HG03060 (cell line): ENCODE results near the gene C2CD4A.

Source experiments
- ATAC-seq: cut with Tn5 transposase; IDR thresholded peaks from one replicate; pipeline ENCODE4 v1.9.1; 2021; ENCODE audit warnings: low read depth, moderate number of reproducible peaks; ENCODE audit not compliant: unreplicated experiment

Gene C2CD4A

DNA sequence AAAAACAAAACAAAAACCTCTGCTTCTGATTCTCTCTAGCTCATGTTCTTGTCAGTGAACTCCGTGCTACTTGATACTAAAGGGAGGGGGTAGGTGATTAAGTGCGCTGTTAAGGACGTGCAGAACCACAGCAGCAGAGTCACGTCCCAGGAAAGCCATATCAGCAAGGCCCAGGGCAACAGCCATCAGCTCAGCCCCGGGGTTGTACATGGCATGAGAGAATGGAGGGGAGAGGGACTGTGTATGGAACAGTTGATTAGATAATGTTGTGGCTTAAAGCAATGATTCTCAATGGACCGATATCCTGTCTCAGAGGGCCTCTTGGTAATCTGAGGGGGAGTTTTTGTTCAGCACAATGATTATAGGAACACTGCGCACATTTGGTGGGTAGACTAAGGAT is 27.6 kb downstream of the C2CD4A start:
- no peak for ATAC-seq

DNA sequence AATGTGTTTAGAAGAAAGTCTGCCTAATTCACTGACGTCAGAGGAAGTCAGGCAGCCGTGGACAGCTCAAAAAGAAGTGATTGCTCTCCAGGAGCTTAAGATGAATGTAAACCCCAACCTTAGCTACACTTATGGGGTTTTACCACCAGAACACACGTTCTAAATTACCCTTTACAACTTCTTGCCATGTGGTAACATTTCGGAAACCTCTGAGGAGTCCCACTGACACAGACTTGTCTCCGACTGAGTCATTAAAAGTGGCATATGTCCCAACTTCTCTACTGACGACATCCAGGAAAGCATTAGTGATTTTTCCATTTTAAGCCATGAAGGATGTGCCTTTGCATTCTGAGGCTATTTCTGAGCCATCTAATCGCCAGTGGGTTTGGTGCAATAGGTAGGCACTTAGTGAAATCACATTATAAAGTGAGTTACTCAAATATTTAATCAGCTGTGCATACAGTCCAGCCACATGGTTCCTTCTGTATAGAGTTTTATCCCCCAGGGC is 32.4 kb downstream of the C2CD4A start:
- ATAC-seq = no peak

DNA sequence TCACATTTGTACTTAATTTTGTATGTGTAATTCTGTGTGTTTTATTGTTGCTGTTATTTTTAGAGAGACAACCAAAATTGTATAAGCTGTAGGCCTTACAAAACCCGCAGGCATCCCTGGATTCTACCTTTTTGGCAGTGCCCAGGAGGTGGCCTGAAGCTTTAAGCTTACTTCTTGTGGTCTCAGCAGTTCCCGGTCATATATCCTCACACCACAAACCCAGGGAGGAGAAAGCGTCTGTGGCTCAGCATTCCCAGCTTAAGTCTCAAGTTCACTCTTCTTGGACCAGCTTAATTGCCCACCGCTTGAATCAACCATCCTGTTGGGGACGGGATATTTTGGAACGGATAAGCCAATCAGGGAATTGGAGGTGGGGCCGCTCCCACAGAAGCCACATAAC is 36.7 kb downstream of the C2CD4A start:
- no peak for ATAC-seq

DNA sequence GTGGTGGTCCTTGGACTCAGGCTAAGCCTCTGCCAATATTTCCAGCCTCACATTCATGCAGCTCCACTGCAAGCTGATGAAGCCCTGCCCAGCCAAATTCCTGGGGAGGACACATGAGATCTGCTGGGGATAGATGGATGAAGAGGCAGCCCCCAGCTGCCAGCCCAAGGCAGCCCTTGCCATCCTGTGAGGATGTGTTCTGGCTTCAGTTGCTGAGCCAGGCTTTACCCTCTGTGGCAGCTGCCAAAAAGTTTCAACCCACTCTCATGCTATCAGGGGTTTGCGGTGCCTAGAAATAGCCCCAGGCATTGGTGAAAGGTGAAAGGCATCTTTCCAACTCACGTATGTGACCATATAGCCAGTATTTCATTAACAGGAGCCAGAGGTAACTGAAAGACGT is 37.6 kb downstream of the C2CD4A start:
- no peak for ATAC-seq

DNA sequence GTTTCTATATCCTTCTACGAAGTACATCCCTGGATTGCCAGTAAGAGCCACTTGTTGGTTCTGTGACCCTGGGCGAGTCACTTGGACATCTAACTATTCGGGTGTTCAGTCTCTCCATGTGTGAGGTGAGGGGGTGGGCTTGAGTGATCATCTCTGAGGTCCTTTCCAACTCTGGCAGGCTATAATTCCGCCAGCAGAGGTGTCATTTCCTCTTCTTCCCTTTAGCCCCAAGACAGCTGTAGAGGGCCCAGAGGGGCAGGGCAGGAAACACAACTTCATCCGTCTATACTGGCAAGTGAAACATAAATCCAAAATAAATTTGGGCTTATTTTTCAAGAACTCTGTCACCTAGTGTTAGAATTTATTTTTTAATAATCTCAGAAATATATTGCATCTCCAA is 38.1 kb downstream of the C2CD4A start:
- no peak for ATAC-seq

DNA sequence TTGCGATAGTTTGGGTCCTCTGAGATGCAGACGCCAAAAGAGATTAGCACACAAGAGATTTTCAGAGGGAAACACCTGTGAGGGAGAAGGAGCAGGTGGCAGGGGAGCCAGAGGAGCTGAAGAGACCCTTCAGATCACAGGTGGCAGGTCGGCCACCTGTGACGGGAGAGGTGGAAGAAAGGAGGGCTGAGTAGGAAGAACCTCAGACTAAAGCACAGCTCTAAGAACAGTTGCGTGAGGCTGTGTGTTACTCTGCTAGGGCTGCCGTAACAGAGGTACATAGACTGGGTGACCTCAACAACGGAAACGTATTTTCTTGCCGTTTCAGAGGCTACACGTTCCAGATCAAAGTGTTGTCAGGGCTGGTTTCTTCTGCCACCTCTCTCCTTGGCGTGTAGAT is 38.5 kb downstream of the C2CD4A start:
- ATAC-seq = no peak

DNA sequence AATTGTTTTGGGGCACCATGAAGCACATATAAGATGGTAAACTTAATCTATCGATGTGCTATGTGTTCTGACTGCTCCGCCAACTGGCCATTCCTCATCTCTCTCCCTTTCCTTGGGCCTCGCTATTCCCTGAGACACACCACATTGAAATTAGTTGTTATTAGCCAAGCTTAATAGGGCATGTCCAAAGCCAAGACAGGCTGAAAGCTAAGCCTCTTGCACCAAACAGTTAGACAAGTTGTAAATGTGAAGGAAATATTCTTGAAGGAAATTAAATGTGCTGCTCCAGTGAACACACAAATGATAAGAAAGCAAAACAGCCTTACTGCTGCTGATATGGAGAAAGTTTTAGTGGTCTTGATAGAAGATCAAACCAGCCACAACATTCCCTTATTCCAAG is 39.3 kb downstream of the C2CD4A start:
- no peak for ATAC-seq

DNA sequence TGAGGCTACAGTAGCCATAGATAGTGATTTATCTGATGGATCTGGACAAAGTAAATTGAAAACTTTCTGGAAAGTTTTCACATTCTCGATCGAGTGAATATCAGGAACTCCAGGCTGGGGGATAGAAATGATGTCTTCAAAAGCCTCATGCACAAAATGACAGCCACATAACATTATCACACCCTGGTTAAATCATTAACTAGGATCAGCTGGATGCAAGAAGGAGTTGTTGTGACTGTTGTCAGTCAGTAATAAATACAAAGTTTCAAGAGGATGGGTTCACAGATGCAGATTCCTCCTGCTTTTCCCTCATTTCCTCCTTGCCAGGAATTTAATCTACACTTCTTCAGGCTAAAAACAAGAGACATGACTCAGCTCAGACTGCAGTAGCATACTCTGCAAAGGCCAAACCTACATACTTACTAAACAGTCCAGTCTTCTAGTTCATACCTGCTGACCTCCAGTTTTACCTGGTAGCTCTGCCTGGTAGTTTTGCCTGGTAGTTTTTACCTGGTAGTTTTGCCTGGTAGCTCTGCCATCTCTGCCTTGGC is 40.9 kb downstream of the C2CD4A start:
- ATAC-seq = no peak

DNA sequence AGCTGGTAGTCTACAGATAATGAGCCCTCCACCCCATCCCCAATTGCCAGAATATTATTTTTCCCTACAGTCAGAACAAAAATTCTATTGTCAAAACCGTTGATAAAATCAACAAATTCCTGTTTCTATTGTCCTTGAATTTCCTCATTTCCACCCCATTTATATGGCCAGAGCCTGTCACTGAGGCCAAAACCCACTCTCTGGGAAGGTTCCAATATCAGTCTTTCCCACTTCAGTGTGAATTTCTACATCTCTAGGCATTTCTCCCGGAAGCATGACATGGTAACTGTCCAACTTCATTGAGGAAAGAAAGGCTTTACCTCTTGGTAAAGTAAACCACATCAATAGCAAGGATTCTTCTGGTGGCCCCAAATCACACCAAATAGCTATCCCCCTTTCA is 41.6 kb downstream of the C2CD4A start:
- no peak for ATAC-seq

DNA sequence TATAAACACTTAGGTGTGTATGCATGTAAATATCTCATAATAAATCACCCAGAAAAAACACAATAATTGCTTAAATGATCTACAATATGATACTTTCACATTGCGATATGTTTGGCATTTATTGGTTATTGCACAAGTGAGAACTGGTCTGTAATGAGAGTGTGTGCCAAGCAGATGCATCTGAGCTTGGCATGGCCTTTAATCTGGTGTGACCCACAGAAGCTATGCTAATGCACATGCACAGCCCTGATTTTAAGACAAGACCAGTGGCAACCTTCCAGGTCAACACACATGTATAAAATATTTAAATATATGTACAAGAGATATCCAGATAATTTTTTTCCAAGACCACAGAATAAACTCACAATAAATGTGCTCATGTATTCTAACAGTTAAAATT is 42.7 kb downstream of the C2CD4A start:
- ATAC-seq = no peak

DNA sequence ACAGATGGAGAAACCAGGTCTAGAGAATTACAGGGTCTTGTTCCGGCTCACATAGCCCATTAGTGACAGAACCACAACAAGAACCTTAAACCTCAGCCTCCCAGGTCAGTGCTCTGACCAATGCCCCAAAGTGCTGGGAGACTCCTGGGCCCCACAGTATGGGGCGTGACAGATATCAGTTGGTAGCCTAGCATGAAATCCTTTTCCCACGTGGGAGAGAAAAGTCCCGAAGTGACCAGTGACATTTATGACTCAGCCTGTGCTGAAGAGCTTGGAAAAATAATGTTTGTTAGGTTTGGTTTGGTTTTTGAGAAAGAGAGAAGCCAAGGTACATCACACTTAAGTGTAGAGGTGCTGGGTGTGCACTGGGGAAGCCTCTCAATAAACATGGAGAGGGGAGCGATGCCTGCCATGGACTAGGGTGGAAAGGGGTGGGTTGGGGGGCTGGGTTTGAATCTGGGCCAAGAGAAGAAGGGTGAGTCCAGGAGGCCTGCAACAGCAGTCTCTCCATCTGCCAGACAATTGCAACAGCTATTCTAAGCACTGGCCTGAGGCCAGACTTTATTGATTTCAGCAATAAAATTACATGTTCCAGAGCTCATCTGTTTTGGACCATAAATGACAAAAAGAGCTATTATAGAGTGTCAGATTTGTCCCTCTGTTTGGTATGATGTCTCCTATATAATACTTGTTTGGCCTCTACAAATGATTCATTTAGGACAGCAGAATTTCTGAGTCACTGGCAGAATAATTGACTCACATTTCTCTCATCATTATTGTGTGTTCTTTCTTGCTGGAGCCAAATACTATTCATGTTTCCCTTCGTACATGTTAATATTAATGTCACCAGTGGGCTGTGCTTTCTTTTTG is 43.4 kb downstream of the C2CD4A start:
- no peak for ATAC-seq

DNA sequence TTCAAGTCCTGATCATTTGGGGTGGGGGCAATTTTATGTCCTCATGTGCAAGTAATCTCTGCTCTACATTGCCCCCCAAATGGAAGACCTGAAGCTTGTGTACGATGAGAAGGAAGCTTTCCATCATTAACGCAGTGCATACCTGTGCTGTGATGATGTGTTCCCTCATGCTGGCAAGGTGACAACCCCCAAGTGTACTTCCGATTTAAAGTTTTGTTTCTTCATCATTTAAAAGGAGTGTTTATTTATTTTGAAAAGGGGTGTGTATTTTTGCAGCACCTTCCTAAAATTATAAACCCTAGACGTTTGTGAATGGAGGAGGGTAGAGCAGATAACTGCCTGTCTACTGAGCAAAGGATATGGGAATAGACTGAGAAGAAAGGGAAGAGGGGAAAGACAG is 45.3 kb downstream of the C2CD4A start:
- no peak for ATAC-seq

DNA sequence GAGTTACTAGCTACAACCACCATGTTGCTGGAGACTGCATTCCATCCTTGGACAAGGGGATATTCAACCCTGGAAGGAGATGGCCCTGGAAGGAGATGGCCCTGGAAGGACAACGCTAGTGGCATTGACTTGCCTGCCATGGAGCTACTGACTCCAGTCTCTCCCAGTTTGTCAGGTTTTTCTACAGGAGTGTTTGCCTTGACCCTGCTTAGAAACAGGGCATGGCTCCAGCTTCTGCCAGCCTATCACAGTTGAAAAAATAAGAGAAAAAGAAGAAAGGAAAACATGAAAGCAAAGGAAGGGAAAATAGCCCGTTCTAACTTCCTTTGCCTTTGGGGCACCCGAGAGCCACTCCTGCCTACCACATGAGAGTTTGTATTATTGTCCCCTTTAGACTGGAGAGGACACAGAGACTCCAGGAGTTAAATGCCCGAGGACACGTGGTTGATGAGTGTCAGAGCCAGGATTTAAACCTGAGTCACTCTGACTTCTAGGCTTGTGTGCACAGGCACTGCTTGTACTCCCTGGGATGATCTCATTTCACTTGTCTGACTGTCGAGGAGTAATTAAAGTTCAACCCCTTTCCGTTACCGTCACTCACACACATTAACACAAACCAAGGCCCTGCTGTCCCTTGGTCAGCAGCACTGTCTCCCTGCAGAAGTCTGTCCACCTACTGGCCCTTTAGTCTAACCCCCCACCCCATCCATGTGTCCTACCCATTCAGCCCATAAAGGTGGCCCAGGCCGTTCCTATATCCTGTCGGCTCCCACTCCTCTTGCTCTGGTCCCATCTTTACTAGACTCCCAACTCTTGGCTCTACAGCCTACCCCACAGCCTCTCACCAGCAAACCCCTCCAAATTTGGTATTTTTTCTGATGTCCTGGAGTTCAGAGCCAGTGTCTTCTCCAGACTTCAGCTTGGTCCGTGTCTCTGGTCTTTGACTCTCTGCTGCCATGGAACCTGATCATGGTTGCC is 46.1 kb downstream of the C2CD4A start:
- ATAC-seq = no peak

DNA sequence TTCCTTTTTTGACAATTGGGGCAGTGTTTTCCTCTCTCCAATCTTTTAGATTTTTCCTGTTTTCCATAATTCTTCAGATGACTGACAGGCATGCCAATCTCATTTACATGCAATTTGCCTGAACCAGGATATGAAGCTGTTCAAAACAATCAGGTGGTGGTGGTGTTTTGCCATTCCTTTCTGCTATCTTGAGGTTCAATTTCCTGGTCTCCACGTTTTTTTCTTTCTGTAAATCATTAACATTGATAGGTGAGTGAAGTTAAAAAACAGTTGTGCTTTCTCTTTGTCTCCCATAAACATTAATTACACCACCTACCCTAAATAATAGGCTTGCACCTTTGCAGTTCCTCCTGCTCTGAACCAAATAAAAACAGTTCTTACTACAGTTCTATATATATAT is 49.1 kb downstream of the C2CD4A start:
- ATAC-seq = no peak

DNA sequence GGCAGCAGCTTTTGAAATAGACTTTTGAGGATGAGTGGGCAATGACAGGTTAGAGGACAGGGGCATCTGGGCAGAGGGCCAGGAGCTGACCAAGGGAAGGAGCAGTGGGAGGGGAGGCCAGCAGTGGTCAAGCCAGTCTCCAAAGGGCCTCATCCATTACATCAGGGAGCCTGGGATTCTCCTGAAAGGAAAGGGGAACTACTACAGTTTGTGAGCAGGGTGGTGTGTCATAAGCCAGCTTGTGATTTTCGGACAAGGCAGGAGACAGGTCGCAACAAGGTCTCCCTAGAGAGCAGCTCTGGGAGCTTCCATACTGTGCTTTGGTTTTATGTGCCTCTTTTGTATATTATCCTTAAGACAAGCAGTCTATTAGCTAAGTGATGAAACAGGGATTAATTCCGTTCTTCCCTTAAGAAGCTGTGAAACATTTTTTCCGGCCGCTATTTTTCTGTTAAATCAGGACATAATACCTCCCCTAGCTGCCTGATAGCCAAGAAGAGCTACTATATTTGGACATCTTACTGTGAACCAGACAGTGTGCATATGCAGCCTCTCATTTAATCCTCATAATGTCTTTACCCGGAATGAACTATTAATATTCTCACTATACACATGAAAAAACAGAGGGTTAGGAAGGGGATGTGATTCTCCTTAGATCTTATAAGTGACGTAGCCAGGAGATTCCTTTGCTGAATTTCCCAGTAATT is 51.9 kb downstream of the C2CD4A start:
- no peak for ATAC-seq

DNA sequence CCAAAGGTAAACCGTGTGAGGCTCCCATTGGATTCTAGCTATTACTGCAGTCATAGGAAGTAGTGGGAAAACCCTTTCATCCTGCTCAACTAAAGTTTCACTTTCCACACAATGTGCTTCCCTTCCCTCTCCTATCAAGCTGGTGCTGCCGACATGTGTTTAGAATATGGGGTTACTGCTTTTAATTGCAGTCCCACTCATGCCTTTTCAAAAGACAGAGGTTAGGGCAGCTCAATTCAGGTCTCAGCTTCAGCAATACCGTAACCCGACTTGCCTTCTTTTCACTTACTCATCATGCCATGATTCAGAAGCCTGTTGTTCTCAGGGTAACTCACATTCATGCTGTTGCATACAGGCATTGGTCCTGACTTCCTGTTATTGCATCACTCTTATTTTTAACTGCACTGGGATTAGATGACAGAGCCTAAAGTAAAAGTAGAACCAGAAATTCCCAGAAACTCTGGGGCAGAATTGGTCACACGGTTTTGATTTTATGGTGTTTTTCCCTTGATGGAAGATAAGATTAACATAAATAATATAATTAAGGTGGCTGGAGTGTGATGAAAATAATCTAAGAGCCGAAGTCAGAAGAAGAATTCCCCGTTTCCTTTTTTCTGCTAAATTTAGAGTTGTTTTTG is 52.6 kb downstream of the C2CD4A start:
- ATAC-seq = no peak

DNA sequence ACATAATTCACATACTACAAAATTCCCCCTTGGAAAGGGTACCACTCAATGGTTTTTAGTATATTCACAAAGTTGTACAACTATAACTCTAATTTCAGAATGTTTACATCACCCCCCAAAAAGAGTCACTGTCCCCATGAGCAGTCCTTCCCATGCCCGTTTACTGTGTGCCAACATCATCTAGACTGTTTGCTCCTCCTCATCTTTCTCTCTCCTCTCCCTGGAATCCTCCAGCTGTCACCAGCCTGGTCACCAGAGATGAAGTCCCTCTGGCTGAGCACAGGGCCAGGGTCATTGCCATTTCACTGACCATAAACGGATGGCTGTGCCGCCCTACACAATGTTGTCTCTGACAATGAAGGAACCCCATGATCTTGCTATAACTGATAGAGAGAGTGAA is 53.1 kb downstream of the C2CD4A start:
- no peak for ATAC-seq
